DMS53 treated with DMSO at 0.1 percent for 48 hours (cell line): ENCODE results near the gene ZRANB1.

ENCODE experiments used
- DNase-seq: peaks from one replicate; lab custom pipeline; 2025; ENCODE audit not compliant: unreplicated experiment; lab: John Stamatoyannopoulos, UW

The ZRANB1 gene

GRCh38 chr10:124918906-124919305, 23.0 kb upstream of the ZRANB1 start:
- no peak for DNase-seq

- no peak for DNase-seq
Observed at GRCh38 chr10:124921261-124921660, 20.7 kb upstream of the ZRANB1 start.

- no peak for DNase-seq
Observed at GRCh38 chr10:124923684-124924083, 18.2 kb upstream of the ZRANB1 start.

- no peak for DNase-seq
Observed at GRCh38 chr10:124926548-124926947, 15.4 kb upstream of the ZRANB1 start.

GRCh38 chr10:124928087-124928486, 13.8 kb upstream of the ZRANB1 start:
- DNase-seq, result no peak

GRCh38 chr10:124928545-124928944, 13.4 kb upstream of the ZRANB1 start:
- no peak for DNase-seq

- DNase-seq, result no peak
Observed at GRCh38 chr10:124935946-124936345, 6.0 kb upstream of the ZRANB1 start.

GRCh38 chr10:124936813-124937212, 5.1 kb upstream of the ZRANB1 start:
- no peak for DNase-seq

GRCh38 chr10:124939290-124939689, 2.6 kb upstream of the ZRANB1 start:
- no peak for DNase-seq

- peak; percentile 26 for DNase-seq
Observed at GRCh38 chr10:124942317-124943169, 620 bp downstream of the ZRANB1 start.

GRCh38 chr10:124943301-124944092, 1.6 kb downstream of the ZRANB1 start:
- no peak for DNase-seq

- DNase-seq, result no peak
Observed at GRCh38 chr10:124944982-124945381, 3.1 kb downstream of the ZRANB1 start.

- DNase-seq, result peak; percentile 95
Observed at GRCh38 chr10:124946945-124947344, 5.0 kb downstream of the ZRANB1 start.

GRCh38 chr10:124949543-124949942, 7.6 kb downstream of the ZRANB1 start:
- DNase-seq, result no peak

GRCh38 chr10:124952123-124952522, 10.2 kb downstream of the ZRANB1 start:
- DNase-seq, result no peak

GRCh38 chr10:124953421-124953820, 11.5 kb downstream of the ZRANB1 start:
- no peak for DNase-seq

- DNase-seq, result no peak
Observed at GRCh38 chr10:124955243-124955642, 13.3 kb downstream of the ZRANB1 start.

- no peak for DNase-seq
Observed at GRCh38 chr10:124955868-124956267, 13.9 kb downstream of the ZRANB1 start.

- DNase-seq, result no peak
Observed at GRCh38 chr10:124956764-124957163, 14.8 kb downstream of the ZRANB1 start.

GRCh38 chr10:124957404-124957947, 15.6 kb downstream of the ZRANB1 start:
- no peak for DNase-seq

GRCh38 chr10:124959564-124959963, 17.6 kb downstream of the ZRANB1 start:
- no peak for DNase-seq

- DNase-seq, result no peak
Observed at GRCh38 chr10:124961248-124961570, 19.3 kb downstream of the ZRANB1 start.
